ENCODE measurements around the gene FN3K.
"Not testable (repeated sequence)": the region's sequence is repeated elsewhere in the genome, so short reads cannot be mapped to it uniquely, and the experiment has no call there.

Gene FN3K

DNA sequence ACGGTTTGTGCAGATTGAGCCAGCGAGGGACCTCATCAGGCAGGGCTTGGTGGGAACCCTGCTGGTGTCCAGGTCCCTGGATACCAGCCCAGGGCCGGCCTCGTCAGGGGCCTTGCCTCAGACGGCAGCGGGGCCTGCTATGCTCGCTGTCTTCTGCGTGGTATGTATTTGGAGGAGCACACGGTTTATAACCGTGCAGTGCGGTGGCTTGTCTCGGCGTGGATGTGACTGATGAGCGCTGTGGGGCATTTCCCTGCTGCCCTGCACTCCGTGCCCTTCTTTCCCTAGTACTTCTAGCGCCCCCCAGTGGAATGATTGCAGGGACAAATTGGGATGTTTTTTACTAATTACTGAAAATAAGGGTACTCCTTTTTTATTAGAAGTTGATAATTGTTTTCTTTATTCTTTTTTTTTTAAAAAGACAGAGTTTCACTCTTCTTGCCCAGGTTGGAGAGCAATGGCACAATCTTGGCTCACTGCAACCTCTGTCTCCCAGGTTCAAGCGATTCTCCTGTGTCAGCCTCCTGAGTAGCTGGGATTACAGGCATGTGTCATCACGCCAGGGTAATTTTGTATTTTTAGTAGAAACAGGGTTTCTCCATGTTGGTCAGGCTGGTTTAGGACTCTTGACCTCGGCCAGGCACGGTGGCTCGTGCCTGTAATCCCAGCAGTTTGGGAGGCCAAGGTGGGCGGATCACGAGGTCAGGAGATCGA, 31.8 kb downstream of the FN3K start (continued):
- TF ChIP-seq ZNF747 (tag by site-specific recombination; IDR thresholded peaks at IDR 0.05) (no peak), ZNF660 (tag by site-specific recombination; IDR thresholded peaks at IDR 0.05) (no peak)

DNA sequence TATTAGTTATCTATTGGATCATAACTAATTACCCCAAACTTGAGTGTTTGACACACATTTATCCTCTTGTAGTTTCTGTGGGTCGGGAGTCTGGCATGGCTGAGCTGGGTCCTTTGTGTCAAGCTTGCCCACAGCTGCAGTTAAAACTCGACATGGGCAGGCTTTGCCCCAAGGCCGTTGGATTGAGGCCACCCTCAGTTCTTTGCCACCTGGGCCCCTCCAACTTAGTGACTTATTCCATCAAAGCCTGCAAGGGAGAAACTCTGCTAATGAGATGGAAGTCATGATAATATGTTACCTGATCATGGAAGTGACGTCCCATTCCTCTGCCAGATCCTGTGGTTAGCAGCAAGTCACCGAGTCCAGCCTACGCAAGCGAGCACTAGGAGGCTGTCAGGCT, 33.6 kb downstream of the FN3K start:
- ChIA-PET CTCF (interaction anchor here (0.6 to 2.1 kb wide), 5 partner anchors 10 to 418 kb away, joined by 3 to 16 read pairs (median 3); no protein-coding TSS in a partner anchor), POLR2A (no interaction called here)
- no peak overlapping the region for H3K4me3 ChIP-seq (ENCODE audit: low read depth, low read length)
- peaks cover 50 to 76% of the 10 kb centered on the region in 2 experiments for H3K36me3 ChIP-seq (ENCODE audit: control insufficient read depth in 2 of 2, insufficient read depth in 1 of 2, low read length in 2 of 2)
- TF ChIP-seq SETDB1 (IDR thresholded peaks at IDR 0.05; ENCODE audit: insufficient read length, low read length) = peak; percentile 19
- TF ChIP-seq ZFP37 (tag by site-specific recombination; IDR thresholded peaks at IDR 0.05) = no peak
- no peak overlapping the region for H3K27ac ChIP-seq (ENCODE audit: extremely low read depth, low read depth, low read length)
- H3K9me3 ChIP-seq (ENCODE audit: control insufficient read depth, insufficient read depth, low read depth, low read length) = no peaks in the 10 kb centered on the region
- H3K4me1 ChIP-seq (ENCODE audit: control insufficient read depth, insufficient read depth, low read length) = no peaks in the 10 kb centered on the region

DNA sequence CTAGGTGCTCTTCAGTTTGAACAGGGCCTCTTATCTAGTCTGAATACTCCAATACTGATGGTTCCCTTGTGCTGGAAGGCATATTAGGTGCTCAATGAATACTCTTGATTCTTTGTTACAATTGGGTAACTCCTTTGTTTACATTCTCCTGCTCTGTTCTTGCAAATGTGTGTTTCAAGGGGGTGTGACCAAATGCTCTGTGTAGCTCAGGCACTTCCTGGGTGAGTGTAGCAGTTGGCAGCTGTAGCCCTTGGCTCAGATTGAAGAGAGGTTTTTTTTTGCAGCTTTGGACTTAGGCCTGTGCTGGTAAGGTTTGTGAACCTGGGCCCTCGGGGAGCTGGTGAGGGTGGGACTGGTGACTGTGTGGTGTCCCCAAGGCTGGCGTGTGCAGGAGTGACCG, 36.6 kb downstream of the FN3K start:
- H3K4me1 ChIP-seq (ENCODE audit: control insufficient read depth, insufficient read depth, low read length) = no peaks in the 10 kb centered on the region
- POLR2A ChIA-PET = no interaction called here

DNA sequence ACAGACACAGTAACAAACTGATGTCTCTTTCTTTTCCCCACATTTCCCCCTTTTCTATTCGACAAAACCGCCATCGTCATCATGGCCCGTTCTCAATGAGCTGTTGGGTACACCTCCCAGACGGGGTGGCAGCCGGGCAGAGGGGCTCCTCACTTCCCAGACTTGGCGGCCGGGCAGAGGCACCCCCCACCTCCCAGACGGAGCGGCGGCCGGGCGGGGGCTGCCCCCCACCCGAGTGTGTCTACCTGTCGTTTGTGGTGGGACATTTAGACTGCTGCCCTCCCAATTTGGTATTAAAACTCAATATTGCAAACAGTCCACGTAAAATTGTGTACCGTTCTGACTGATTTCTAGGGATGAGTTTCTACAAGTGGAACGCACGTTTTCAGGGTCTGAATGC, 39.0 kb downstream of the FN3K start:
- H3K4me1 ChIP-seq (ENCODE audit: control insufficient read depth, insufficient read depth, low read length); H3K27ac ChIP-seq (ENCODE audit: extremely low read depth, low read depth, low read length); H3K9me3 ChIP-seq (ENCODE audit: control insufficient read depth, insufficient read depth, low read depth, low read length); POLR2A ChIA-PET; H3K4me3 ChIP-seq (ENCODE audit: low read depth, low read length): not testable (repeated sequence)
- CTCF ChIA-PET = interaction anchor here (0.6 to 2.6 kb wide), 19 partner anchors 8 to 411 kb away, joined by 3 to 19 read pairs (median 4); no protein-coding TSS in a partner anchor
- H3K36me3 ChIP-seq (ENCODE audit: control insufficient read depth in 2 of 2, insufficient read depth in 1 of 2, low read length in 2 of 2) = peaks cover 27 to 43% of the 10 kb centered on the region in 2 experiments; a peak in 2 of 3 replicates

More for the DNA sequence above, 36.6 kb downstream of the FN3K start:
- CTCF ChIA-PET = interaction anchor here (0.6 kb wide), 1 partner anchor 9 kb away, joined by 3 read pairs; no protein-coding TSS in a partner anchor
- H3K27ac ChIP-seq (ENCODE audit: extremely low read depth, low read depth, low read length) = no peak overlapping the region
- TF ChIP-seq, protein P1, sequence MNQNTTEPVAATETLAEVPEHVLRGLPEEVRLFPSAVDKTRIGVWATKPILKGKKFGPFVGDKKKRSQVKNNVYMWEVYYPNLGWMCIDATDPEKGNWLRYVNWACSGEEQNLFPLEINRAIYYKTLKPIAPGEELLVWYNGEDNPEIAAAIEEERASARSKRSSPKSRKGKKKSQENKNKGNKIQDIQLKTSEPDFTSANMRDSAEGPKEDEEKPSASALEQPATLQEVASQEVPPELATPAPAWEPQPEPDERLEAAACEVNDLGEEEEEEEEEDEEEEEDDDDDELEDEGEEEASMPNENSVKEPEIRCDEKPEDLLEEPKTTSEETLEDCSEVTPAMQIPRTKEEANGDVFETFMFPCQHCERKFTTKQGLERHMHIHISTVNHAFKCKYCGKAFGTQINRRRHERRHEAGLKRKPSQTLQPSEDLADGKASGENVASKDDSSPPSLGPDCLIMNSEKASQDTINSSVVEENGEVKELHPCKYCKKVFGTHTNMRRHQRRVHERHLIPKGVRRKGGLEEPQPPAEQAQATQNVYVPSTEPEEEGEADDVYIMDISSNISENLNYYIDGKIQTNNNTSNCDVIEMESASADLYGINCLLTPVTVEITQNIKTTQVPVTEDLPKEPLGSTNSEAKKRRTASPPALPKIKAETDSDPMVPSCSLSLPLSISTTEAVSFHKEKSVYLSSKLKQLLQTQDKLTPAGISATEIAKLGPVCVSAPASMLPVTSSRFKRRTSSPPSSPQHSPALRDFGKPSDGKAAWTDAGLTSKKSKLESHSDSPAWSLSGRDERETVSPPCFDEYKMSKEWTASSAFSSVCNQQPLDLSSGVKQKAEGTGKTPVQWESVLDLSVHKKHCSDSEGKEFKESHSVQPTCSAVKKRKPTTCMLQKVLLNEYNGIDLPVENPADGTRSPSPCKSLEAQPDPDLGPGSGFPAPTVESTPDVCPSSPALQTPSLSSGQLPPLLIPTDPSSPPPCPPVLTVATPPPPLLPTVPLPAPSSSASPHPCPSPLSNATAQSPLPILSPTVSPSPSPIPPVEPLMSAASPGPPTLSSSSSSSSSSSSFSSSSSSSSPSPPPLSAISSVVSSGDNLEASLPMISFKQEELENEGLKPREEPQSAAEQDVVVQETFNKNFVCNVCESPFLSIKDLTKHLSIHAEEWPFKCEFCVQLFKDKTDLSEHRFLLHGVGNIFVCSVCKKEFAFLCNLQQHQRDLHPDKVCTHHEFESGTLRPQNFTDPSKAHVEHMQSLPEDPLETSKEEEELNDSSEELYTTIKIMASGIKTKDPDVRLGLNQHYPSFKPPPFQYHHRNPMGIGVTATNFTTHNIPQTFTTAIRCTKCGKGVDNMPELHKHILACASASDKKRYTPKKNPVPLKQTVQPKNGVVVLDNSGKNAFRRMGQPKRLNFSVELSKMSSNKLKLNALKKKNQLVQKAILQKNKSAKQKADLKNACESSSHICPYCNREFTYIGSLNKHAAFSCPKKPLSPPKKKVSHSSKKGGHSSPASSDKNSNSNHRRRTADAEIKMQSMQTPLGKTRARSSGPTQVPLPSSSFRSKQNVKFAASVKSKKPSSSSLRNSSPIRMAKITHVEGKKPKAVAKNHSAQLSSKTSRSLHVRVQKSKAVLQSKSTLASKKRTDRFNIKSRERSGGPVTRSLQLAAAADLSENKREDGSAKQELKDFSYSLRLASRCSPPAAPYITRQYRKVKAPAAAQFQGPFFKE (tag by site-specific recombination; IDR thresholded peaks at IDR 0.05; ENCODE audit: borderline replicate concordance) = no peak
- TF ChIP-seq KLF9 (tag by site-specific recombination; IDR thresholded peaks at IDR 0.05; ENCODE audit: low read depth) (0 out of 2 replicates have a peak, but pooled peaks have one; percentile 9), ZNF664 (tag by site-specific recombination; IDR thresholded peaks at IDR 0.05) (peak; percentile 76)
- no peak overlapping the region for H3K4me3 ChIP-seq (ENCODE audit: low read depth, low read length)
- peaks cover 42 to 66% of the 10 kb centered on the region in 2 experiments for H3K36me3 ChIP-seq (ENCODE audit: control insufficient read depth in 2 of 2, insufficient read depth in 1 of 2, low read length in 2 of 2)
- no peaks in the 10 kb centered on the region for H3K9me3 ChIP-seq (ENCODE audit: control insufficient read depth, insufficient read depth, low read depth, low read length)

DNA sequence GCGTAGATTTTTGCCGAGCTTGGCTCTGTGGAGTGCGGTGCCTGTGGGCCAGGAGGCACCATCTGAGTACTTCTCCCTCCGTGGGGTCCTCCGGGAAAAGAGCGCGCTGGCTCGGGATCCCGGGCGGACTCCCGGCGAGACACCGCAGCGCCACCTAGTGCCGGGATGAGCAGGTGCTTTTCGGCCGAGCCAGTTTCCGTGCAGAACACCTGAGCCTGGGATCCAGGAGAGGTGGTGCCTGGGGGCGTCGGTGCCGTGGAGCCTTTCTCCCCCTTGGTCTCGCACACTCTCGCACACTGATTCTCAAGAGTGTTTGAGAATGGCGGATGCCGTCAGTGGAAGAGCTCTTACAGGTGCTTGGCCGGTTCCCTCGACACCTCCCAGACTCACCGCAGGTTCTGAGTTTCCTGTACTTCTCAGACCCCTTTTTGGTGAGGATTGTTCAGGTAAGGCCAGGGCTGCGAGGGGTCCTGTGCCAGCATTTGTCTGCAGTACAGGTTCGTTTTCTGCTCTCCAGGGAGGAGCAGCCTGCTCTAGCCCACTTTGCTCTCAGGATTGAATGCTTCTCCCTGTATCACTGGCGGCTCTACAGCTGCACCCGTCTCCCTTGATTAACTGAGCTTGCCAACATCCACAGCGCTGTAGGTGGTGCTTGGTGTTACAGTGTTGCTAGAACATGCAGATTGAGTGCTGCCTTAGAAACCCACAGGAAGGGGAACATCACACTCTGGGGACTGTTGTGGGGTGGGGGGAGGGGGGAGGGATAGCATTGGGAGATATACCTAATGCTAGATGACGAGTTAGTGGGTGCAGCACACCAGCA, 39.8 kb downstream of the FN3K start:
- Histone ChIP-seq H3K4me3 (ENCODE audit: low read depth, low read length) (no peak overlapping the region), H3K36me3 (ENCODE audit: control insufficient read depth in 2 of 2, insufficient read depth in 1 of 2, low read length in 2 of 2) (peaks cover 20 to 40% of the 10 kb centered on the region in 2 experiments; a peak in 2 of 3 replicates), H3K4me1 (ENCODE audit: control insufficient read depth, insufficient read depth, low read length) (no peaks in the 10 kb centered on the region), H3K27ac (ENCODE audit: extremely low read depth, low read depth, low read length) (no peak overlapping the region), H3K9me3 (ENCODE audit: control insufficient read depth, insufficient read depth, low read depth, low read length) (no peaks in the 10 kb centered on the region)
- ChIA-PET CTCF (interaction anchor here (0.6 to 2.6 kb wide), 28 partner anchors 9 to 411 kb away, joined by 3 to 19 read pairs (median 4); no protein-coding TSS in a partner anchor), POLR2A (no interaction called here)
- 0 out of 2 replicates have a peak, but pooled peaks have one; percentile 14 for TF ChIP-seq GLIS1 (tag by site-specific recombination; IDR thresholded peaks at IDR 0.05)
- TF ChIP-seq ZNF2 (tag by site-specific recombination; IDR thresholded peaks at IDR 0.05) = peak; percentile 95
- TF ChIP-seq GFI1B (tag by site-specific recombination; IDR thresholded peaks at IDR 0.05) = no peak
- TF ChIP-seq ZNF416 (tag by site-specific recombination; IDR thresholded peaks at IDR 0.05) = no peak
- TF ChIP-seq, protein P2, sequence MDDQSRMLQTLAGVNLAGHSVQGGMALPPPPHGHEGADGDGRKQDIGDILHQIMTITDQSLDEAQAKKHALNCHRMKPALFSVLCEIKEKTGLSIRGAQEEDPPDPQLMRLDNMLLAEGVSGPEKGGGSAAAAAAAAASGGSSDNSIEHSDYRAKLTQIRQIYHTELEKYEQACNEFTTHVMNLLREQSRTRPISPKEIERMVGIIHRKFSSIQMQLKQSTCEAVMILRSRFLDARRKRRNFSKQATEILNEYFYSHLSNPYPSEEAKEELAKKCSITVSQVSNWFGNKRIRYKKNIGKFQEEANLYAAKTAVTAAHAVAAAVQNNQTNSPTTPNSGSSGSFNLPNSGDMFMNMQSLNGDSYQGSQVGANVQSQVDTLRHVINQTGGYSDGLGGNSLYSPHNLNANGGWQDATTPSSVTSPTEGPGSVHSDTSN (CRISPR knock-in tag; IDR thresholded peaks at IDR 0.05) = 0 out of 2 replicates have a peak, but pooled peaks have one; percentile 40
- TF ChIP-seq ZNF341 (tag by site-specific recombination; IDR thresholded peaks at IDR 0.05; ENCODE audit: low read depth) = no peak
- no peak for TF ChIP-seq ZIC2 (tag by site-specific recombination; IDR thresholded peaks at IDR 0.05)
- no peak for TF ChIP-seq ZNF266 (tag by site-specific recombination; IDR thresholded peaks at IDR 0.05; ENCODE audit: low read depth)
- no peak for TF ChIP-seq ZNF239 (tag by site-specific recombination; IDR thresholded peaks at IDR 0.05)

All from HEK293 (cell line).